Right ventricle myocardium inferior (tissue), 1 donor: Measurements from ENCODE around the gene HOXB3. TPM values are rescaled to one million over a fixed set of nuclear protein-coding genes. Genes with fewer than 3 reads are reported as not detected.

Experiments used
- ATAC-seq: fragments of 200-7000 bp; cut with Tn5 transposase; one replicate; pipeline ENCODE4 v1.9.1; 2020; ENCODE audit warnings: mild to moderate bottlenecking, moderate library complexity
- DNase-seq: peaks from one replicate; pipeline ENCODE4 v3.0.0; 2021; ENCODE audit errors: missing footprints
- intact Hi-C: fragments of 100-400 bp; cut with DNase I; formaldehyde crosslinking; loops from one replicate; pipeline ENCODE4 v1.11.0; 2022
- total RNA-seq: library from RNA; stranded (reverse); fragmentation: NEBNext Ultra II Directional; extraction: Animal tissue kit (Norgen Biotek cat#: 25700); gene quantifications from one replicate; pipeline ENCODE4 v1.2.1, GENCODE V29; 2021
- donor health status: DM: no; HTN: yes; CAD: no; lungs with severe emphysema.

Gene HOXB3
- total RNA-seq, 1 donor from 2014 or later = 1.2 TPM

DNA sequence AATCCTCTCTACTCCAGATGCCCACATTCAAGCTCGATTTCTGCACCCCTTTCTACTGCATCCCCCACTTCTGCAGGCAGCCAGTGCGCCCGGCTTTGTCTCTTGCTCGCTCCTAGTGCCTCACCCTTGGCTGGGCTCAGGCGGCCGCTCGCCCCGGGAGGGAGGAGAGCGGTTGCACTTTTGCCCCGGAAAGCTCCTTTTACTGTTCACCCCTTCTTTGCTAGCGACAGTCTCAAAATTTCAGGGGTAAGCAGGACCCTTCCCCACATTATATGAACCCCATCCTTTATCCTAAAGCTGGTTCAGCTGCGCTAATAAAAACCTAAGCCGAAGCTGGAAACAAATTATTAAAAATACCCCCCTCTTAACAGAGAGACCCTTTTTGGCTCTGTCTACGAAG lies 2.5 kb upstream of the HOXB3 start:
- no peak for DNase-seq
- no peak for ATAC-seq
- intact Hi-C loops = loop anchor here (10.0 kb wide), 1 partner anchor 238 kb away; no protein-coding TSS in a partner anchor

DNA sequence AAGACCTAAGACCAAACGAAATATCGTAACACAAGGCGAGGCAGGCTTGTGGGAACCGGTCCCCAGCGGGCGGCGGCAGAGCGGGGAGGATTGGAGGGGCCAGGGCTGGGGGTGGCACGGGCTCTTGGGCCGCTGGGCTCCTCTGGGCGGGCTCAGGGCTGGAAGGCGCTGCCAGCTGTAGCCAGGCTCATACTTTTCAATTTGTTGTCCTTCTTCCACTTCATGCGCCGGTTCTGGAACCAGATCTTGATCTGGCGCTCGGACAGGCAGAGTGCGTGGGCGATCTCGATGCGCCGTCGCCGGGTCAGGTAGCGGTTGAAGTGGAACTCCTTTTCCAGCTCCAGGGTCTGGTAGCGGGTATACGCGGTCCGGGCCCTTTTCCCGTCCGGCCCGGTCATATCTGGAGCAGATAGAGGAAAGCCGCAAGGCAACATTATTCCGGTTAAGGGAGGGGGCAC lies 2.0 kb upstream of the HOXB3 start:
- intact Hi-C loops = loop anchor here (10.0 kb wide), 1 partner anchor 237 kb away; no protein-coding TSS in a partner anchor
- DNase-seq = no peak
- ATAC-seq = no peak

DNA sequence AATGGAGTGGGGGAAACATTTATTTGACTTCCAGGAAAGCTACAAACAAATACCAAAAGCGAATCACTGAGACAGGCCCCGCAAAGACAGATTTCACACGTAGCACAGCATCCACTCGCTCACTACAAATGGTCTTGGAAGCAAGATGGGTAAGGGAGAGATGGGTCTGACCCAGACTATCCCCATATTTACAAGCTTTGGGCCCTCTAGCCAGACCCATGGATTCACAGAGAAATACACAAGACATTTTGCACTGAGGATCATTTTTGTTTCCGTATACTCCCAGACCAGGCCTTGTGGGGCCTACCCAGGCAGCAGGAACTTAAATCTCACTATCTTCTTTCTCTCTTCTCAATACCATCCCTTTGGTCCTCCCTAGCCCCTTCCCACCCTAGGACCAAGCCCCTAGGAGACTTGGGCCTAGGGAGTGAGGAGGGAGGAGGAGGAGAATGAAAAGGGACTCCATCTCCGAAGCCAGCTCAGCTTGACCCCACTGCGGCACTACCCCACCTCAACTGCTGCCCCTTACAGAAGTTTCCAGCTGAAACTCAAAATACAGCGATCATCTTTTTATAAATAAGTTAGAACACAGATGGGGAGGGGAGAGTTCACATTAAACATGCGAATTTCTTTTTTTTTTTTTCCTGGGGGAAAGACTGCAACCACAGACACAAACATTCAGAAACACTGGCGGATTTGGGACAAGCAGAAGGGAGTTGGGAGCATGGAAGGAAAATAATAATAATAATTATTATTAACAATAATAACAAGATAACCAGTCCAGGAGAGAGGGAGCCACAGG lies 1.4 kb upstream of the HOXB3 start:
- DNase-seq = no peak
- intact Hi-C loops = loop anchor here (10.0 kb wide), 1 partner anchor 237 kb away; no protein-coding TSS in a partner anchor
- ATAC-seq = no peak

DNA sequence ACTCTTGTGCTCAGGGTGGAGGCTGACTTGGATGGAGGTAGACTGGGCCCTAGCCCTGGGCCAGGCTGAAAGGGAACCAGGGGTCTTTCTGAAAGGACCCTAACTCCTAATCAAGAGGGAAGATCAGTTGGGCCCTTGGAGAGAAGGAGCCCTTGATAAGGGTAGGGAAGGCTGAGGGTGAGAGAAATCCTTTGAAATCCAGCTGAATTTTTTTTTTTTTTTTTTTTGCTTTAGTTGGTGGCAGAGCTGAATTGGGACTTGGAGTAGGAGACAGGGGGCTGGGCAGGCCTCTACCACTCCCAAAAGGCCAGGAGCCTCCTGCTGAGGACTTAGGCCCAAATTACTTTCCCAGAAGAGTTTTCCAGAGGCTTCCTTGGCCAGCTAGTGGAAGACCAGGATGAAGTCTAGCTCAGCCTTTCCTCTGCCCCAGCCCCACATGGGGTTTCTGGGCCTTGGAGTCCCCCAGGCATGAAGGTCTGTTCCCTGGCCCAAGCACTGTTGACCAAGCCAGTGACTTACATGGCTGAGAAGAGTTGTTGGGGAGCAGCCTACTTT lies 643 bp upstream of the HOXB3 start:
- DNase-seq (no peak), ATAC-seq (no peak)
- intact Hi-C loops = loop anchor here (10.0 kb wide), 1 partner anchor 236 kb away; no protein-coding TSS in a partner anchor

DNA sequence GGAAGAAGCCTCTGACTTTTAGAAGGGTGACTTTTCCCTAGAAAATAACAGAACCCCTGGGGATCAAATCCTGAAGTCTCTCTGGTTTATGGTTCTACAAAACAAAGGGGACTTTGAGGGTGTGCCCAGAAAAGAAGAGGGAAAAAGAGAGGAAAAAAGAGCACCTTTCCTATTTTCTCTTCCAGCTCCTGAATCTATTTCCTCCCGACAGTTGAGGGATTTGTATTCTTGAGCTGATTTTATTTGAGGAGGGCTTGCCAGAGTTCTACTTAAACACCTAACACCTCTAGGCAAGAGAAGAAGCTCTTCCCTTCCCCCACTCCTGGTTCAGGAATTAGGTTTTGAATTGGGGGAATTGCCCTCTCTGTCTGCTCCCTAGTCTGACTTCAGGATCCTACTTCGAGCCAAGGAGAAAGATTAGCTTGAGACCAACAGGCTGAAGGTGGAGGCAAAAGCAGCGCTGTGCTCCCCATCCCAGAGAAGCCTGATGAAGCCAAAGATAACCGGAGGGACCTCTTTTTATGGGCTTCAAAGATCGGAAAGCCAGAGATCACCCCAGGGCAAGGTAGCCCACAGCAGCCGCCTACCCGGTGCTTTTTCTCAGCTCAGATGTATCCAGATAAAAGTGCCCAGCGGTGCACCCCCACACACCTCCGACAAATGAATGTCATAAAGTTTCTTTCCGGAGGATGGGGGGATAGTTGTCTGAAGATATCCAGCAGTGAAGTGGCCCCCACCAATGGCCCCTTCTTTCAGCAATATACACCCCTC lies 796 bp downstream of the HOXB3 start:
- DNase-seq (no peak), ATAC-seq (no peak)
- intact Hi-C loops = no loop called here

DNA sequence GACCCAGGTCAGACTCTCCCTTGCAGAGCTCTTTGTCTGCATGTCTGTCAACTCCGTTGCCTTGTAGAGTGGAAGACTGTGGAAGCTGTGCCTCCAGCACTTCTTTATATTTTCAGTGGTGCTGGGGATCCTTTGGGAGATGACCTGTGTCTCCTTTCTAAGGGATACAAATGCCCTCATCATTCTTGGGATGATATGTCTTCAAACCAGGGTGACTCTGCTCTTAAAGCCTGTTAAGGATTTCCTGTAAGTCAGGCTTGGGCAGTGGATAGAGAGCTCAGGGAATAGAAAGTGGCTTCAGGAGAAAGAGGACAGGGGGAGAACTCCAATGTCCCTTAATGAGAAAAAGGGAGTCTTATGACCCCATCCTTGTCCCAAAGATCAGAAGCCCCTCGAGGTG lies 1.5 kb downstream of the HOXB3 start:
- no peak for ATAC-seq
- intact Hi-C loops = no loop called here
- no peak for DNase-seq

DNA sequence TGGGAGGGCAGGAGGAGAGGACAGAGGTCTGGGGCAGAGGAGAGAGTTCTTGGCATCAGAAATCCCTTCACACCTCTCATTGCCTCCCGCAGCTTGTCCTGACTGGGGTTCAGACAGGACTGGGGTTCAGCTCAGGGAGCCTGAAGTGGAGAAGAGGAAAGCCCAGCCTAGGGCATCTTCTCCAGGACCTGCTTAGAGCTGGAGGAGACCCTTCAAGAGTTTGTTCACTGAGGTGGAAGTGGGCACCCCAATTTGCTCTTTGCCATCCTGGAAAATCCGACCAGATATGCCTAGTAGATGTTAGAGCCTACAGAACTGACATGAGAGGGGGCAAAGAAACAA lies 2.0 kb downstream of the HOXB3 start:
- DNase-seq (no peak), ATAC-seq (no peak)
- intact Hi-C loops = no loop called here

DNA sequence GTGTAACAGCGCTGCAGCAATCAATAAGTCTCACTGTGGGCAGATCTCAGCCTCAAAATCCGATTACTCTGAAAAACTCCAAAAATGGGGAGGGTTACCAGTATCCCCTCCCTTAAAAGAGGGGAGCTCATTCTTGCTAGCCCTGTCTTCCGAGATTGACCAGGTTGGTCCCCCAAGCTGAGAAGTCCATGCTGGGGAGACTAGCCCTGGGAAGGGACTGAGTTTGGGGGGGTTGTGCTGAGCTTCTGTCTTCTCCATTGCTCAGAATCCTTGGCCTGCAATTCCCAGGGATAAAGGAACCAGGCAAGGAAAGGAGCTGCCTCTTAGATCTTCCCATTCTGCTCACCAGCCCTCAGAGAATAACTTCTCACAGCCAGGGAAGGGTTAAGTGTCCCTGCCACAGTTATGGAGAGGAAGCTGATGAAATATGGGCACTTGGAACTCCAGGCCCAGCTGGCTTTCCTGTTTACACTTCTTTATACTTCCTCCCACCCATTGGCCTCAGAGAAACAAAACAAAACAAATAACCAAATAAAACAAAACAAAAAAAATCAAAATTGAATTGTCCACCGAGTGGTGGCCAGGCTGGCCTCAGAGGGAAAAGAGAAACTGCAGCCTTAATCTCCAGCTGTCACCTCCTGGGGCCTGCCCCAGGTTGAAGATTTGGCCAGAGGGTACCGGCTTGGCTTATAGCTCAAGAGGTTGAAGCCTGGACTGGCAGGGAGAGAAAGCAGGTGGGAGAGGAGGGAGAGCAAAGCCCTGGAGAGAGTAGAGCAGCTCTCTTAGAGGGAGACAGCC lies 2.6 kb downstream of the HOXB3 start:
- ATAC-seq = no peak
- intact Hi-C loops = no loop called here
- no peak for DNase-seq

DNA sequence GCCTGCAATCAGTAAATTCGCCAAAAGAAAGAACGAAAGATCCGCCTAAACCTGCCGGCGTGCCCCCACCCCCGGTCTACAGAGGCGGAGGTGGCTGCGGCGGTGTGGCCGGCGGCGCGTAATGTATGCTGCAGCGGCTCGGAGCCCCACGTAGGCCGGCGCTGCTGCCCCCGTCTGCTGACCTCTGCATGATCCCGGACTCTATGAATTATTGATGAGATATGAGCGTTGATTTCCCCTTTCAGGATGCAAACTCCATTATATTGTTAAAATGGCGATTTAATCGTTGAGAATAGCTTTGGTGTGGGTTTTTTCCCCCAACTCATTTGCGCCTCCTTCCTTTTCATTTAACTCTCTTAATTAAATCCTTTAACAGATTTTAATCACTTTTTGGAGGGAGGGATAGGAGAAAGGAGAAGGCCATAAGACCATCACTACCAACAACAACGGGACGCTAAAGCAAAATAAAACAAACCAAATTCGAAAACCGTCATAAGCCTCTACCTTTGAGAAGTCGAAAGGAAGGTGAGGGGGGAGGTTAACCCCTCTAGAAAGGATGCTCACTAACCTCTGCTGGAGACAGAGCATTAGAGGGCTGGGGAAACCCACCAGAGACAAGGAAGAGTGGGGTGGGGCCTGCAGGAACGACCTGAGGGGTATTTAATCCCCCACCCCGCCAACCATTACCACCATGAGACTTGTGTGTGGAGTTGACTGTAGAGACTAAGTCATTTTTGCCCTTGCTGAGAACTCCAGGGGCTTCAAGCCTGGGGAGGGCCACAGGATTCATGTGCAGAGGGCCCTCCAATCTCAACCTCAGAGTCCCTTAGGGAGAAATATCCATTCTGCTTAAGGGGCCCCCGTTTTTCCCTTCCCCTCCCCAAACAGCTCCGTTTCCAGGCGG lies 3.4 kb downstream of the HOXB3 start:
- intact Hi-C loops = no loop called here
- DNase-seq = no peak
- no peak for ATAC-seq

DNA sequence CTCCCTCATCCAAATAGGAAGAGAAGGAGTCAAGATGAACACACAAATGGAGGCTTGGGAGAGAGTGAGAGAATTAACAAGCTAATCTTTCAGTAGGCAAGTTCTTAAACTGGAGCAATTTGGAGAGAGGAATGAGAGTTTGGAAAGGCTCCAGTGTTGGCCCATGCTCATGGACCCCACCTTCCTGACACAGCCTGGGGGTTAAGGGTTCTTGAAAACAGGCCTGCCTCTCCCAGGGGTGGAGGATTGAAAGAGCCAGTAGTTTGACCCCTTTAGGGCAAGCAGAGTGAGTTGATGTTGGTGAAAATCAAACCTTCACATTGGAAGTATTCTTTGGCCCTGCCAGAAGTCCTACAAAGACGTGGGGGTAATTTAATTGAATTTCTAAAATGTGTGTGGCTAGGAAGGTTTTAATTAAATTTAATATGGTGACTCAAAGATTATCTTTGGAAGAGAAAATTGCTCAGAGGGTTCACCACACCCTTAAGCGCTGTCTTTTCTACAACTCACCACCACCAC lies 5.8 kb downstream of the HOXB3 start:
- intact Hi-C loops = no loop called here
- DNase-seq (no peak), ATAC-seq (no peak)

DNA sequence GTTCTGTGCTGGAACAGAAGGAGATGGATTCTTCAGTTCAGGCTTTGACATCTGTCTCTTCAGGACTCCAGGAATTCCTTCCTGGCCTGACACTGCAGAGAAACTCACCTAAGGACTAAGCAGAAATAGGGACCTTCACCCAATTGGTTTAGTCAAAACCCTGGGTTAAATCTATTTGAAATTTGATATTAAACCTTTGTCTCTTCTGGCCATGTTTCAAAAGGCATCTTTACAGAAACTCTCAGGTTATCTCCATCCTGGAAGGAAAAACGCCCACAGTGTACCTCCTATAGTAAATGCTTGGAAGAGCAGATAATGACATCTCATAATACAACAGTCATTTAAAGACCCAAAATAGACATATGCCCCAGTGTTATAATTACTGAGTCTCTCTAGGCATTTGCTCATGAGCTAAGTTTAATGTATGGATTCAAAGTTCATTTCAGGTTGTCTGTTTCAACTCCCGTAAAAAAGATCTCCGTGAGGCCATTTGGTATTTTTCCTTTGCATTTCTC lies 6.3 kb downstream of the HOXB3 start:
- ATAC-seq (no peak), DNase-seq (no peak)
- intact Hi-C loops = no loop called here

DNA sequence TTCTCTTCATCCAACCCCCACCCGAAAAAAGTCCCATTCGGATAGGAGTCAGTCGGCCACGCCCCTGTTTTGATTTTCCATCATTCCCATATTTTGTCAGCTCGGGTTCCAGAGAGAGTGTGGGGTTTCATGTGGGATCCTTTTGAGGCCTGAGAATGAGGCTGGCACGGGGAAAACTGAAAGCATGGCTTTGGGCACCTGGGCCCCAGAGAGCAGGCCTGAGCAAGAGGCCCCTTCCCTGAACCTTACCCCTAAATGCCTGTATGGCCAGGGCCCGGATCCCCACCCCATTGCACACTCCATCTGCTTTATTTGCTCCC lies 7.3 kb downstream of the HOXB3 start:
- intact Hi-C loops = no loop called here
- DNase-seq (no peak), ATAC-seq (no peak)

DNA sequence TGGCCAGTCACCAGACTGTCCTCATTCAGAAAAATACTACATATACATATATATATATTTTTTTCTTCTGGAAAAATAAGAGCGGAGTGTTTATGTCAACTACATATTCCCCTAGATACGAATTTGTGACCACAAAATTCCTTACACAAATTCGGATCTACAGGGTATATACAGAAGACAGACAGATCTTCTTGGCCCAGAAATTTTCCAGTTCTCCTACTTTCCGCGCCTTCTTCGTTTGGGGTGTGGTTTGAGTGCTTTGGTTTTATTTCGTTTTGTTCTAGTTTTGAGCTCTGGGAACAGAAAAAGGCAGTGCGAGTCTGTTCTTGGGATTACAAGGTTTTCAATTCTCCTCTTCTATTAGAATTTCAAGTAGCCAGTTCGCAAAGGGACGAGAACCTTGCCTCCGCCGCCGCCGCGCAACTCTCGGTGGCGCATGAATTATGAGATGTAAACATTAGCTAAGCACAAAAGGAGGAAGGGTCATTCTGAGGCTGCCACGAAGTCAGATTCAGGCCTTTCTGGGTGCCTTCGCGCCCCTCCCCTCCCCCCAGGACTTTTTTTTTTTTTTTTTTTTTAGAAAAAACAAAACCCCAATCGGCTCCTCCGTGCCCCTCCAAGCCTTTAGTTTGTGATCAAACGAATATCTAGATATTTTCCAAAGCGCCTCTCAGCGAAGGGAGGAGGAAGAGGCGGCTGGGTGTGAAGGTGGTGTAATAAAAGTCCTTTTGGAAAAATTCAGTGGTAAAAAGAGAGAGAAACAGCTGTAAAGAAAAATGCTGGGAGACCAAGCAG lies 10.1 kb downstream of the HOXB3 start:
- intact Hi-C loops = loop anchor here (1.0 kb wide), 1 partner anchor 39 kb away; no protein-coding TSS in a partner anchor
- no peak for DNase-seq
- ATAC-seq = no peak

DNA sequence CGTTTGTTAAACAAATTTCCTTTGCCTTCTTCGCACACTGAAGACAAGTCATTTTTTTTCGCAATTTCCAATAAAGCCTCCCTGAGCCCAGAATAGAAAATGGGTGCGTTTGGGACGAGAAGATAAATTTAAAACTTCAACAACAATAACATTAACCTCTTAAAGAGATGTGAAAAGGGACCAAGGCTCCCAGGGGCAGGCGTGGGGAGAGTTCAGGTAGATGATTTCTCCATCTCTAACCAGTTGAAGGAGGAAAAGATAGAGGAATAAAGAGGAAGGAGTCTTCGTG lies 10.6 kb downstream of the HOXB3 start:
- no peak for DNase-seq
- no peak for ATAC-seq
- intact Hi-C loops = no loop called here

DNA sequence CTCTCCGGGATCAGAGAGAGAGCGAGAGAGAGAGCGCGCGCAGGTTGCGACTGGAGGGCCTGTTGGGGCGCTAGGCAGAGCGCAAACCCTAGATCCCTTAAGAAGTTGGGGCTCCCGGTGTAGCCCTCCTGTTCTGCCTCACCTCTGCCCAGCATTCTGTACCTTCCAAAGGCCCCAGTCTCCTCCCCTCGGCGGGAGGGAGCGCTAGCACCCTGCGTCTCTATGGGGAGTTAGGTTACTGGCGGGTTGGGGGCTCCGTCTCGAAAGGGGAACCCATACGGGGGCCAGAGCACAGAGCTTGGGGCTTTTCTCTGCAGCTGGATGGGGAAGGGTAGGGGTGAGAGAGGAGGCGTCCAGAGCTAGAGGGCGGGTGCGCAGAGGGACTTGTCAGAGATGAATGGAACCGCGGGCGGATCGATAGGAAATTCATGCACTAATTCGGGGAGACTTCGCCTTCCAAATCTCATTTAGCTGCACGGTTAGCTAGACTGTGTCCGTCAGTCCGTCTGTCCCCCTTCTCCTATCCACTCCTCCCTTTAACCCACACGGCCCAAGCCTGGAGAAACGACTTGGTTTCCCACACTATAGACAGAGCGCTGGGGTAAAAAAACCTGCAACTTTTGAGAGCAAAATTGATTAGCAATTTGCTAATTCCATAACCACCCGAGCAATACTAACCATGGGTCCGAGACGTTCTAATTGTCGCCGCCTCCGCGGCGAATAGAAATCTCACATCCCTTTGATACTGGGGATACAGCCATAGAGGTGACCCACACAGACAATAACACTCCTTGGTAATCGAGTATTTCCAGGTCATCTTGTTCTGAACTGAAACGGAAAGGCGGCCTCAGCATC lies 11.2 kb downstream of the HOXB3 start:
- no peak for ATAC-seq
- intact Hi-C loops = no loop called here
- DNase-seq = no peak

DNA sequence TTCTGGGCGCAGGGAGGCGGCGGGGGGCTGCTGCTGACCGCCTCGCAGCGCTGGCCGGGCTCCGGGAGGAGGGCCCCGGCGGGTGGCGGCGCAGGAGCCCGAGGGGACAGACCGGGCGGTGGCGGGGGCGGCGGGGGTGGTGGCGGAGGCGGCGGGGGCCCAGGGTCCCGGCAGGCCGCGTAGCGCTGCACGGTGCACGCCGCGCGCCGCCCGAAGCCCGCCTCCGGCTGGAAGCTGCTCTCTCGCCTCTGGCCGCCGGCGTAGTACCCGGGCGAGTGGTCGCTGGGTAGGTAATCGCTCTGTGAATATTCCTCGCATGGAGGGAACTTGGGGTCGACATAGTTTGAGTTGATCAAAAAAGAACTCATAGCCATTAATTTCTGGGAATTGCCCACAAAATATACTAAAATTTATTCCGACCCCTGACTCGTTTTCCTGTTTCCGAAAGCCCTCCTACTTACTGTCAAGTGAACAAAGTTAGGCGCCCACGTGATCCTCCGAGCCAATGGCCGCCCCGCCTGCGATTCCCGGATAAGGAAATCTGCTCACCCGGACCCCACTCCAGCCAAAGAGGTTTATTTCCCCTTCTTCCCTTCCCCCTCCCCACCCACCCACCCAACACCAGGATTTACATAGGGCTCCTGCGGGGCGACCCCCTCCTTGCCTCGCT lies 12.0 kb downstream of the HOXB3 start, which contains the start of gene HOXB4:
Gene HOXB4, minus strand, starts transcription at position 405 of the 670 bp plus-strand sequence. Its CDS starts 31 bp downstream, at position 374.
- intact Hi-C loops = no loop called here
- DNase-seq = peak; percentile 87
- no peak for ATAC-seq
